ENCODE results near the gene OTUD5. TPM values are rescaled to one million over a fixed set of nuclear protein-coding genes. Genes with fewer than 3 reads are reported as not detected.

Gene OTUD5
- total RNA-seq, 1 donor from 2014 or later: 29.1 TPM

DNA sequence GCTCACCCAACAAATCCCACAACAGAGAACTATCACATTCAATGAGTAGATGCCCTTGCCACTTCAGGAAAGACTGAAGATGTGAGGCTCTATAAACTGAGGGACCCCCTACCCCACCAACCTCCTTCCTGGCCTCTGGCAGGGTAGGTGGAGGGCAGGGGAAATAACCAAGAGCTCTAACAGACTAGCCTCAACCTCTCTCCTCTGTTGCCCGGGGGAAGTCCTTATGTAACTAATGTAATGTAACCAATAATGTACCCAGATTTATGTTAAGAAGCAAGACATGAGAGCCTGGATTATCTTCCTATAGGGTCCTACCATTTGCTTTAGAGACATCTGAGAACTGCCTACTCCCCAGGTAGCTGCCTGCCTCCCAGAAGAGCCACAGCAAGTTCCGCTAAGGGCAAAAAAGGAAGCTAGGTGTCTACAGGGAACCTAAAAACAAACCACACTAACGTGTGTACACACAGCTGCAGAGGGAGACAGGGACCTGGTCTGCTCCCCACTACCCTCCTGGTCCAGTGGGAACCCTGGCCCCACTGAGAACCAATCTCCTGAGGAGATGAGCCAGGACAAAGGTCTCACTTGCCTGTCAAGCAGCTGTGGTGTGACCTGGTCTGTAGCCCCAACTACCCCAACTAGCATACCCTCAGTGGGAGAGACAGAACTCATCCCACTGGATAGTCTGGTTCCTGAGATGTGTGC is 17.7 kb downstream of the OTUD5 start:
- intact Hi-C loops (cut with DNase I): loop anchor here (10.0 kb wide), 1 partner anchor 295 kb away; no protein-coding TSS in a partner anchor

GRCh38 chrX:48938721-48939425 is 18.5 kb downstream of the OTUD5 start:
- no peak for DNase-seq (ENCODE audit: low spot score)
- intact Hi-C loops (cut with DNase I): no loop called here

More for the DNA sequence above, 17.7 kb downstream of the OTUD5 start:
- DNase-seq (ENCODE audit: low spot score): no peak

- intact Hi-C loops (cut with DNase I): no loop called here
- DNase-seq (ENCODE audit: low spot score): peak; percentile 89
These were observed 20.1 kb downstream of the OTUD5 start for GRCh38 chrX:48937054-48937907.

DNA sequence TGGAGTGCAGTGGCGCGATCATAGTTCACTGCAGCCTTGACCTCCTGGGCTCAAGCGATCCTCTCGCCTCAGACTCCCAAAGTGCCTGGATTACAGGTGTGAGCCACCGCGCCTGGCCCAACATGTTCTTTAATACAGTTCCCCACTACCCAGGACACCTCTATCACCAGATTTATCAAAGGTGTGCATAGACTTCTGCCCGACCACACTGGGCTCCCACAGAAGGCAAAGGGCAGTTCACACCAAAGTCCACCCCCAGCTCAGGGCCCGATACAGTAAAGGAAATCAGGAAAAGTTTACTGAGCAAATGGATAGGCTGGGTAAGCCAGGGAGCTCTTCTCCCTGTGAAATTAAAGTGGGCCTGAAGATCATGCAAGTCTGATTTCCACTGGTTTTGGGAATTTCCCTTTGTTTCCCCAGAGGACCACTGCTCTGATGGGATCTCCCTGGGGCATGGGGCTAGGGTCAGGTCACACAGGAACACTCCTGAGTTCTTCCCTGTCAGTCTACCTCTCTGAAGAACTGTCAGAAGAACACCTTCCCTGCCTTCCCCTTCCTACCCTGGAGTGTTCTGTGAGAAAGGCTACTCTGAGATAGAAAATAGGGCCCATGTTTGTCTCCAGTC is 20.9 kb downstream of the OTUD5 start:
- DNase-seq (ENCODE audit: low spot score): no peak
- intact Hi-C loops (cut with DNase I): no loop called here

- no peak for DNase-seq (ENCODE audit: low spot score)
- intact Hi-C loops (cut with DNase I): no loop called here
These were observed 22.1 kb downstream of the OTUD5 start for GRCh38 chrX:48935301-48935670.

- no peak for DNase-seq (ENCODE audit: low spot score)
- intact Hi-C loops (cut with DNase I): no loop called here
These were observed 22.7 kb downstream of the OTUD5 start for GRCh38 chrX:48934581-48935300.

- intact Hi-C loops (cut with DNase I): no loop called here
- no peak for DNase-seq (ENCODE audit: low spot score)
These were observed 23.6 kb downstream of the OTUD5 start for GRCh38 chrX:48933757-48934156.

- intact Hi-C loops (cut with DNase I): no loop called here
- no peak for DNase-seq (ENCODE audit: low spot score)
These were observed 29.5 kb downstream of the OTUD5 start for GRCh38 chrX:48927736-48928382.

- no peak for DNase-seq (ENCODE audit: low spot score)
- intact Hi-C loops (cut with DNase I): no loop called here
These were observed 30.3 kb downstream of the OTUD5 start for GRCh38 chrX:48927123-48927522.

- intact Hi-C loops (cut with DNase I): no loop called here
- DNase-seq (ENCODE audit: low spot score): no peak
These were observed 33.1 kb downstream of the OTUD5 start for GRCh38 chrX:48924270-48924669.

- intact Hi-C loops (cut with DNase I): no loop called here
- no peak for DNase-seq (ENCODE audit: low spot score)
These were observed 33.6 kb downstream of the OTUD5 start for GRCh38 chrX:48923771-48924170.

DNA sequence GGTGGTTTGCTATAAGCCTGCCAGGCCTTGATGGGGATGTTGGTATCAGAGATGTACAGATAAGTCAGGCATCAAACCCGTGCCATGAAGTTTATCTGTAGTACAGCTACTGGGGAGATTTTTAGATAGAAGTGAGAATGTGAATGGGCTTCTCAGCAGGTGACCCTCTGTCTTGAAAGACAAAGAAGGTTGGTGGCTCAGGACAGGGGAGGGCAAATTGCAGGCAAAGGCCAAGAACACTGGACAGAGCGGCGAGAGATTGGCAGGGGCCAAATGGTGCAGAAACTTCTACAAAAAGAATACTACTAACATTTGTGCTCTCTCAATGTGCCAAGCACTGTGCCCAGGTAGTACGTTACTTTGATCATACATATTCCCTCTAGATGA is 36.7 kb downstream of the OTUD5 start:
- no peak for DNase-seq (ENCODE audit: low spot score)
- intact Hi-C loops (cut with DNase I): no loop called here

GRCh38 chrX:48919947-48920717 is 37.3 kb downstream of the OTUD5 start:
- no peak for DNase-seq (ENCODE audit: low spot score)
- intact Hi-C loops (cut with DNase I): loop anchor here (5.0 to 10.0 kb wide), 2 partner anchors 37 to 275 kb away; partner anchors contain the start of gene OTUD5

DNA sequence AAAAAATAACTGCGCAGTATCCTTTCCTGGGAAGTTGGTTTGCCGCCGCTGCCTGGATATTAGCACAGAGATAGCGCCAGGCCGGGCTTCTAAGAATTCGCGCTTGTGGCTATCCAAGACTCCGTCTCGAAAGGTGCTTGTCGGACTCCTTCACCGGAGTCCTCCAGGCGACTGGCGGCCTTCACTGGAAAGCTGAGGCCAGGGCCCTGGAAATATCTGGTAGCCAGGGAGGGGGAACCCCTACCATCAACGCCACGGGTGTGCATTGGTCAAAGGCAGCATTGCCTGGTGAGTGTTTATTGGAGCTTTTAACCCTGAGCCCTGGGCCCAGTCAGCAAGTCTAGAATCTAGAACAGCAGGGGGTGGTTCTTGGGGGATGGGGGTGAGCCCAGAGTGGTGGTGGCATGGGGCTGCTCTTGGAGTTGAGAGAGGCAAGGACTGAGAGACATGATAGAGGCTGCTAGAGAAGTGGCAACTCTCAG is 38.0 kb downstream of the OTUD5 start:
- DNase-seq (ENCODE audit: low spot score): no peak
- intact Hi-C loops (cut with DNase I): loop anchor here (5.0 to 10.0 kb wide), 2 partner anchors 38 to 275 kb away; partner anchors contain the start of gene OTUD5

DNA sequence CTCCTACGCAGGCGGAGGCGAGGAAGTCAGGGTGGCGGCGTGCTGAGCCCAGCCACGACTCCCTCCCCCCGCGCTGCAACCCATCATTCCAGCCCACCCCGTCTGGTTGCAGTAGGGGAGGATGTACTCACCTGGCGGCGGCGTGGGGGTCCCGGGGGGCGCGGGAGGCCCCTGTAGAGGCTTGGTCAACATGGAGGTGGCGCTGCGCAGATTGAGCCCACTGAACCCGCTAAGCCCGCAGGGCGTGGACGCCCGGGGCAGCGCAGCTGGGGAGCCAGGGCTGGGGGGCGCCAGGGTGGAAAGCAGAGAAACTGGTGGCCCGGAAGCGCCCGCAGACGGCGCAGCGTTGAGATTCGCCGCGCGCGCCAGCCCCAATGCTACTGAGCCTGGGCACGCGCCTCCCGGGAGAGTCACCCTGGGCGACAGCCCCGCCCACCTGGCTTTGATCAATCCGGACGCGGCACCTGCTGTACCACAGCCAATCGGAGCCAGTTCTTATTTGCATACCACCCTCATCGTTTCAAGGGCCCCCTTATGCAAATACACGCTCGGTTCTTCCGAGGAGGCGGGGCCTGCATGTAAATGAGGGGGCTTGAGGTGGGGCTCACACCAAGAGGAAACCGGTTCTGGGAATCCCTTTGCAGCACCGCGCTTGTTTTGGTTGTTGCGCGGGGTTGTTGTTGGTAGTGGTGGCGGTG is 38.6 kb downstream of the OTUD5 start, which contains the start of gene PIM2:
PIM2 (minus strand) TSS at position 382 of the 698 bp plus-strand sequence; CDS start at position 192, 190 bp downstream.
- DNase-seq (ENCODE audit: low spot score): peak; percentile 95
- intact Hi-C loops (cut with DNase I): loop anchor here (5.0 to 10.0 kb wide), 2 partner anchors 39 to 274 kb away; partner anchors contain the start of gene OTUD5

GRCh38 chrX:48918301-48918642 is 39.1 kb downstream of the OTUD5 start:
- DNase-seq (ENCODE audit: low spot score): no peak
- intact Hi-C loops (cut with DNase I): loop anchor here (5.0 to 10.0 kb wide), 2 partner anchors 39 to 273 kb away; partner anchors contain the start of gene OTUD5

All from cardiac septum (tissue), 1 donor.